ENCODE data around the gene CSF2.

Gene CSF2

DNA sequence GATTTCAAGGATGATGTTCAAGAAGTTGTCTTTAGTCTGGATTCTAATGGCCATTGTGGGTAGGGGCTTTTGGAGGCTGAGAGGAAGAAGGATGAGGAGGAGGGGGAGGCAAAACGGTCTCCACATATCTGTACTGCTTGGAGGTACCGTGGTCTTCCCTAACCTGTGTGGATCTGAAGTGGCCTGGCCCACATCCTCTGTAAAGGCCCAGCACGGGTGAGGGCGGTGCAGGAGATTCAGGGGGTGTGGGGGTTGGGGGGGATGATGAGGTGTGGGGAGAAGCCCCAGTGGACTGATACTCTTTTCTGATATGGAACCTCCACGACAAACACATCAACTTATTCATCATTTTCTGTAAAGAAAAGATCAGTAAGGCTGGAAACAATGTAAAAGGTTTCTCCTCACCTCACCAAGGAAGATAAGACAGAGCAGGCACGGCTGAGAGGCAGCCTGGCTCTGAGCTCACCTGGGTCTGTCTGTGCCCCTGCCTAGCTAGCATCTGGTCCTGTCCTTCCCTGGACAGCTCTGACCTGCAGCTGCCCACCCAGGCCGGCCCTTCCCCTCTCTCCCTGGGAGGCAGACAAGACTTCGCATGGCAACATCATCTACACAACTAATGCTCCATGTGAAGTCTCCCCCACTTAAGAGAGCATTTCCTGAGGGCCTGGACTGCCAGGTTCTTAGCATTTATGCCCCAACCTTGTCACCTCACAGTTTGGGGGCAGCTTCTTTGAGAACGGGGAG is 18.7 kb upstream of the CSF2 start:
- no peak for DNase-seq (ENCODE audit: low read depth in 1 of 2, low spot score in 1 of 2)

DNA sequence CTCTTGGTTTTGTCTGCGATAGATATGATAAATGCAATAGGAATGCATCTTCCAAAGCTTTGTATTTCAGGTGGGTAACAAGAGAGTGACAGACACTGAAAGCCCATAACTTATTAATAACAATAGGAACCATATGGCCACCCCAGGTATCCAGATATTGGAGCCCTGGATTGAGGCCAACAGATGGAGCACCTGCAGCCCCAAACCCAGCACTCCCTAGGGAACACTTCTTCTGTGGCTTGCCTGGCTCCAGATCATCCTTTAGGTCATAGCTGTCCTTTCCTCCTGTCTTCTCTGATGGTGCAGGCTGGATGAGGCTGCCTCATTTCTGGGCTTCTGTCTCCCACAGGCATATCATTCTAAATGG is 18.2 kb upstream of the CSF2 start:
- DNase-seq (ENCODE audit: low read depth in 1 of 2, low spot score in 1 of 2) = no peak

GRCh38 chr5:132055808-132056609 is 17.6 kb upstream of the CSF2 start:
- DNase-seq (ENCODE audit: low read depth in 1 of 2, low spot score in 1 of 2) = peak in 1 of 2 donors; percentile 19

DNA sequence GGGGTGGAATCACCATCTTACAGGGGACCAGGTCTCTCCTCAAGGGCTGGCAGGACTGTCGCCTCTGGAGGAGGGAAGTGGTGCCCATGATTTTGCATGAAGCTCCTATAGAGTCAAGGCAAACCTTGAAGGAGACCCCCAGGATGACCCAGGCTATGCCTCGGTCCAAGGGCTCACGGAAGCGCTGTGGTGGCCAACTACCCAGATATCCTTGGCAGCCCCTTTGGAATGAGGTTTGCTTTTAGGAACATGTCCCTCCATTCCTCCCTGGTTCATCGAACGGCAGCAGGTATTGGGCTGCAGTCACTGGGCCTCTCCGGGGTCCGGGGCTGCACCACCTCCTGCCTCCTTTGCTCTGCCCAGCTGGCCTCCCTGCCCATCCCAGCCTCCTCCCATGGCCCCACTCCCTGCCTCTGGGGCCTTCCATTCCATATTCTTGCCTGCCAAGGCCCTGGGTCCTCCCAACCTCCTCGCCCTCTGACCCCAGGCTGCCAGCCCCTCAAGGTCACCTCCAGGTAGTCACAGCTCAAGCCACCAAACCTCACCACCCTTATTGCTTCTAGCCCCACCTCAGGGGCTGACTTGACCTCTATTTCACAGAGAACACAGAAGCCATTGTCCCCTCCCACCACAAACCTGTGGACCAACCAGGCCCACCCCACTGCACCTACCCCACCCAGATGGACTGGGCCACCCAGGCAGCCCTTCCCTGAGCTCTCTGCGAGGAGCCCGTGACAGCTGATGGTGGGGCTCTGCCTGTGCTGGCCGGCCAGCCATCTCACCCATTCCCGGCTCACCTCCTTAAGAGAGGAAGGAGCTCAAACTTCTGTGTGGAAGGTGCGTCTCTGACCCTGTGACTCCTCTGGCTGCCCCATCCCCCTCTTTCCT is 16.7 kb upstream of the CSF2 start:
- no peak for DNase-seq (ENCODE audit: low read depth in 1 of 2, low spot score in 1 of 2)

- DNase-seq (ENCODE audit: low read depth in 1 of 2, low spot score in 1 of 2) = no peak
Observed at GRCh38 chr5:132057498-132058255, 15.9 kb upstream of the CSF2 start.

- no peak for DNase-seq (ENCODE audit: low read depth in 1 of 2, low spot score in 1 of 2)
Observed at GRCh38 chr5:132058646-132059042, 14.9 kb upstream of the CSF2 start.

- no peak for DNase-seq (ENCODE audit: low read depth in 1 of 2, low spot score in 1 of 2)
Observed at GRCh38 chr5:132059043-132059695, 14.4 kb upstream of the CSF2 start.

GRCh38 chr5:132059696-132060500 is 13.7 kb upstream of the CSF2 start:
- no peak for DNase-seq (ENCODE audit: low read depth in 1 of 2, low spot score in 1 of 2)

DNA sequence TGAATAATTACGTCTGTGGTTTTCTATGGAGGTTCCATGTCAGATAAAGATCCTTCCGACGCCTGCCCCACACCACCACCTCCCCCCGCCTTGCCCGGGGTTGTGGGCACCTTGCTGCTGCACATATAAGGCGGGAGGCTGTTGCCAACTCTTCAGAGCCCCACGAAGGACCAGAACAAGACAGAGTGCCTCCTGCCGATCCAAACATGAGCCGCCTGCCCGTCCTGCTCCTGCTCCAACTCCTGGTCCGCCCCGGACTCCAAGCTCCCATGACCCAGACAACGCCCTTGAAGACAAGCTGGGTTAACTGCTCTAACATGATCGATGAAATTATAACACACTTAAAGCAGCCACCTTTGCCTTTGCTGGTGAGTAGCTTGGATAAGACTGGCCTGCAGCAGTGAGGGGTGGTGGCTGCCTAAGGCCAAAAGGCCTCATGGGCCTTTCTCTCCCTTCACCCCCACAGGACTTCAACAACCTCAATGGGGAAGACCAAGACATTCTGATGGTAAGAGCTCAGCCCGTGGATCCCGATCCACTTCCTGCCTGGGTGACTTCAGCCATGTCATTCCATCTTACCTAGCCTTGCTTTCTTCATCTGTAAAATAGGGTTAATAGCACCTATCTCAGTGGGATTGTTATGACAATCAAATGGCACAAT is 13.0 kb upstream of the CSF2 start, which contains the start of gene IL3:
Gene IL3, plus strand, starts transcription at position 155 of the 661 bp plus-strand sequence. Its CDS starts 52 bp downstream, at position 207.
- DNase-seq (ENCODE audit: low read depth in 1 of 2, low spot score in 1 of 2) = no peak

DNA sequence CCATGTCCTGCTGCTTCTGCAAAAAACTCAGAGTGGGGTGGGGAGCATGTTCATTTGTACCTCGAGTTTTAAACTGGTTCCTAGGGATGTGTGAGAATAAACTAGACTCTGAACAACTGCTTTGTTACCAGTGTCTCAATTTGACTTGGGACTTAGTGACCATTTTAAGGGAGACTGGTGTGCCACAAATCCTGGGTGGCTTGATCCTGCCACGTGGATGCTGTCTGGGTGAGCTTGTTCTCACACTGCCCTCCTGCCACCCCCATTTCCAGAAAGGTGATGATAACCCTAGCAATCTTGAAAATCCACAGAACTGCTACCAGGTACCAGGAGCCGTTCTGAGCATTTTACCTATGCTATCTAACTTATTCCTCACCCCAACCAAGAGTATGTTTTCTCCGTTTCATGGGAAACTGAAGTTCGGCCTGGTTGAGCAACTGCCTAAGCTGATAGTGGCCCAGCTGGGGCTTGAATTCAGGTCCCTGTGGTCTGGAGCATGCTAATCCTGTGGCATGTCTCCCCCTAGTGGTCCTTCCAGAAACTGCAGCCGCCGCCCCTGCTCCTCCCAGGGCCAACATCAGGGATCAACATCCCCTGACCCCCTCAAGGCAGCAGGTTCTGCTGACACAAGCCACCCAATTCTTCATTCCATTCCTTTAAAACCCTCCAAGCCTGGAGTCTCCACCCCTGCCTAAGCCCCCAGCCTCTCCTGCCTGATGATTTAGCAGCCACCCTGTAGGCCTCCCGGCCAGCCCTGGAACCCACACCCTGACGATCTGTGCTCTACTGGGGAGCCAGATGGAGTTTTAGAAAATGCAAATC is 10.3 kb upstream of the CSF2 start:
- peak; percentile 70 to 82 for DNase-seq (ENCODE audit: low read depth in 1 of 2, low spot score in 1 of 2)

DNA sequence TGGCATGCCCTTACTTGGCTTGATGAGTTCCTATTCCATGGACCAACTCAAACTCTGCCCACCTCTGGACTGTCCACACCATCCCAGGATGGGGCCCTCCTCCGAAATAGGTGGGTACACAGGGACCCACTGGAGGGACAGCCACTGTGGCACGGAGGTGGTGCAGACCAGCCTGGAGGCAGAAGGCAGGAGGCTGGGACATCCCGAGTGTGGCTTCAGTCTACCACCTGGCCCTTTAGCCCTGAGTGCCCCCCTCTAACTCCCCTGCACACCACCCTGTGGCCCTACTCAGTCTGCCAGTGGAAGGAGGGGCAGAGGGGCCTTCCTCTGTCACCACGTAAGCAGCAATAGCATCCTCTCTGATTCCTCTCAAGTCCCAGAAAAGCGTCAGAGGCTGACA is 9.4 kb upstream of the CSF2 start:
- DNase-seq (ENCODE audit: low read depth in 1 of 2, low spot score in 1 of 2) = no peak

- peak; percentile 65 to 71 for DNase-seq (ENCODE audit: low read depth in 1 of 2, low spot score in 1 of 2)
Observed at GRCh38 chr5:132064738-132065331, 8.8 kb upstream of the CSF2 start.

GRCh38 chr5:132065351-132065937 is 8.1 kb upstream of the CSF2 start:
- DNase-seq (ENCODE audit: low read depth in 1 of 2, low spot score in 1 of 2) = no peak

- DNase-seq (ENCODE audit: low read depth in 1 of 2, low spot score in 1 of 2) = no peak
Observed at GRCh38 chr5:132065951-132066701, 7.5 kb upstream of the CSF2 start.

- no peak for DNase-seq (ENCODE audit: low read depth in 1 of 2, low spot score in 1 of 2)
Observed at GRCh38 chr5:132066871-132067270, 6.7 kb upstream of the CSF2 start.

GRCh38 chr5:132067451-132067850 is 6.1 kb upstream of the CSF2 start:
- DNase-seq (ENCODE audit: low read depth in 1 of 2, low spot score in 1 of 2) = no peak
